AG04450 (cell line): Measurements from ENCODE around the gene DPM2. TPM values are rescaled to one million over a fixed set of nuclear protein-coding genes. Genes with fewer than 3 reads are reported as not detected.

Source experiments
- CTCF ChIA-PET: fragments of 300-600, 350-600 bp; formaldehyde crosslinking; extraction: SDS; loops from one replicate; lab custom pipeline; 2022; ENCODE audit warnings: antibody characterized with exemption, inconsistent platforms; lab: Charles Lee
- POLR2A ChIA-PET: fragments of 350-600 bp; formaldehyde crosslinking; extraction: SDS; loops from one replicate; lab custom pipeline; 2021; ENCODE audit warnings: antibody characterized with exemption, inconsistent platforms; lab: Yijun Ruan, JAX
- DNase-seq: peaks from one replicate; pipeline ENCODE4 v3.0.0-alpha.2; 2011; ENCODE audit warnings: low read depth, low spot score
- H3K27ac ChIP-seq: one replicate; pipeline ENCODE4 v1.5.1; 2012; ENCODE audit warnings: low read depth, low read length, control low read depth
- H3K27me3 ChIP-seq: one replicate; pipeline ENCODE4 v1.6.0; 2012; ENCODE audit warnings: low read length; ENCODE audit not compliant: control insufficient read depth, insufficient read depth
- H3K4me3 ChIP-seq: 2 replicates; pipeline ENCODE4 v1.5.1; 2011; ENCODE audit warnings: mild to moderate bottlenecking, low read depth, low read length, control low read depth
- H3K9me3 ChIP-seq: 2 replicates; pipeline ENCODE4 v1.5.1; 2012; ENCODE audit warnings: low read length; ENCODE audit not compliant: control insufficient read depth, insufficient read depth
- polyA plus RNA-seq: library from polyadenylated mRNA; depleted of rRNA; stranded (reverse); fragments of >200 nt; gene quantifications from 2 replicates; pipeline ENCODE4 v1.2.3, GENCODE V29; 2011; rRNA removed
- TF ChIP-seq, protein P1 (sequence below): IDR thresholded peaks from 2 replicates; pipeline ENCODE4 v1.5.1; 2011; ENCODE audit warnings: low read depth, low read length, control low read depth, inconsistent platforms

DPM2 gene
- polyA plus RNA-seq, 1 experiment = 25.3 TPM

DNA sequence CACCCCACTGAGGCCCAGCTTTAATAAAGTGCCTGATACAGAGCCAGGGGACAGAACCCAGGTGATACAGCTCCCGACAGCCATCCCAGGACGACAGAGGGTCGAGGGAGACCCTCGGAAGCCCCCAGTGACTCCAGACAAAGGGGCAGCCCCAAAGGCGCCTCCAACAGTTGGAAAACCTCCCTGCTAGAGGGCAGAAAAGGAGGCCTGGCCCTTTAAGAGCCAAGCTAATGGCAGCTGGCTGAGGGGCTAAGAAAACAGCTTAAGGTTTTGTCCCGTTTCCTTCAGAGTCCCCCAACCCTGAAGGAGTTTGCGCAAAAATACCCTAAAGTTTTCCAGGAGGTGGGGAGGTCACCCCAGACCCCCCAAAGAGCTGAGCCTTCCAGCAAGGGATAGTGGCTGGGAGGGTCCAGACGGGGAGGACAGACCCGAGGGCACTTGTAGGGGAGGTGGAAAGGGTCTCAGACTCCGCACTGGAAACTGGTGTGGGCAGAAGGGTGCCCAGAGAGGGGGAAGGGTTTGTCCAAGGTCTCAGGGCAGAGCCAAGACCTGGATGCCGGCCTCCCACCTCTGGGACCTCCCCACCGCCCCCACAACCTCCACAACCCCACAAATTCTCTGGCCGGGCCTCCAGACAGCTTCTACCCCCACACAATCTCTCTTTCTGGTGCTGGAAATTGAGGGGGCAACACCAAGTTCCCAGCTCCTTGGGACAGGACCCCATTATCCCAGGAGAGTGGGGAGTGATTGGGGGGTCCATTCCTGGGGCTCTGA, 52.0 kb downstream of the DPM2 start:
- ChIA-PET POLR2A (interaction anchor here (0.6 to 1.5 kb wide), 4 partner anchors 11 to 114 kb away, joined by 3 to 6 read pairs (median 3); no protein-coding TSS in a partner anchor), CTCF (interaction anchor here (0.5 to 1.3 kb wide), 2 partner anchors 16 to 360 kb away, joined by 3 to 5 read pairs; no protein-coding TSS in a partner anchor)
- Histone ChIP-seq H3K9me3 (no peaks in the 10 kb centered on the region; the same call in 1 of the 2 replicates), H3K4me3 (no peak overlapping the region), H3K27me3 (no peaks in the 10 kb centered on the region), H3K27ac (peak overlapping the region; percentile 21)
- no peak for DNase-seq
- TF ChIP-seq, protein P1, sequence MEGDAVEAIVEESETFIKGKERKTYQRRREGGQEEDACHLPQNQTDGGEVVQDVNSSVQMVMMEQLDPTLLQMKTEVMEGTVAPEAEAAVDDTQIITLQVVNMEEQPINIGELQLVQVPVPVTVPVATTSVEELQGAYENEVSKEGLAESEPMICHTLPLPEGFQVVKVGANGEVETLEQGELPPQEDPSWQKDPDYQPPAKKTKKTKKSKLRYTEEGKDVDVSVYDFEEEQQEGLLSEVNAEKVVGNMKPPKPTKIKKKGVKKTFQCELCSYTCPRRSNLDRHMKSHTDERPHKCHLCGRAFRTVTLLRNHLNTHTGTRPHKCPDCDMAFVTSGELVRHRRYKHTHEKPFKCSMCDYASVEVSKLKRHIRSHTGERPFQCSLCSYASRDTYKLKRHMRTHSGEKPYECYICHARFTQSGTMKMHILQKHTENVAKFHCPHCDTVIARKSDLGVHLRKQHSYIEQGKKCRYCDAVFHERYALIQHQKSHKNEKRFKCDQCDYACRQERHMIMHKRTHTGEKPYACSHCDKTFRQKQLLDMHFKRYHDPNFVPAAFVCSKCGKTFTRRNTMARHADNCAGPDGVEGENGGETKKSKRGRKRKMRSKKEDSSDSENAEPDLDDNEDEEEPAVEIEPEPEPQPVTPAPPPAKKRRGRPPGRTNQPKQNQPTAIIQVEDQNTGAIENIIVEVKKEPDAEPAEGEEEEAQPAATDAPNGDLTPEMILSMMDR = no peak

Other genes starting within 250 kb of the DPM2 start
- gene CFAP157, start 230.9 kb downstream of the DPM2 start, polyA plus RNA-seq = 0.14 TPM in 1 of 2 replicates, not detected in the other
- 5.2 and 6.1 TPM in 2 replicates for gene PTRH1, start 222.2 kb downstream of the DPM2 start, polyA plus RNA-seq
- gene TTC16, start 221.8 kb downstream of the DPM2 start, polyA plus RNA-seq = not detected in 2 replicates
- gene TOR2A, start 202.6 kb downstream of the DPM2 start, polyA plus RNA-seq = 4.9 and 5.8 TPM in 2 replicates
- gene SH2D3C, start 159.2 kb downstream of the DPM2 start, polyA plus RNA-seq = not detected in 2 replicates
- gene CDK9, start 151.8 kb downstream of the DPM2 start, polyA plus RNA-seq = 38.2 and 45.9 TPM in 2 replicates
- gene FPGS, start 135.0 kb downstream of the DPM2 start, polyA plus RNA-seq = 24.8 and 34.6 TPM in 2 replicates
- 17.2 and 34.2 TPM in 2 replicates for gene ENG, start 83.2 kb downstream of the DPM2 start, polyA plus RNA-seq
- 75.9 and 93.9 TPM in 2 replicates for gene AK1, start 60.2 kb downstream of the DPM2 start, polyA plus RNA-seq
- 40.6 and 58.2 TPM in 2 replicates for gene ST6GALNAC6, start 38.3 kb downstream of the DPM2 start, polyA plus RNA-seq
- gene ST6GALNAC4, start 20.8 kb downstream of the DPM2 start, polyA plus RNA-seq = 15.0 and 24.3 TPM in 2 replicates
- 1.2 TPM in 2 replicates for gene PIP5KL1, start 7.1 kb downstream of the DPM2 start, polyA plus RNA-seq
- gene EEIG1, start 43.1 kb upstream of the DPM2 start, polyA plus RNA-seq = 8.3 and 8.6 TPM in 2 replicates
- gene NAIF1, start 129.5 kb upstream of the DPM2 start, polyA plus RNA-seq = 7.5 and 8.9 TPM in 2 replicates
- gene SLC25A25, start 130.4 kb upstream of the DPM2 start, polyA plus RNA-seq = 12.0 and 12.6 TPM in 2 replicates
- gene PTGES2, start 189.9 kb upstream of the DPM2 start, polyA plus RNA-seq = 56.3 and 75.2 TPM in 2 replicates
- not detected in 2 replicates for gene LCN2, start 211.6 kb upstream of the DPM2 start, polyA plus RNA-seq
- gene BBLN, start 222.4 kb upstream of the DPM2 start, polyA plus RNA-seq = 48.1 and 64.2 TPM in 2 replicates